ENCODE results near the gene HMBS.

DNA sequence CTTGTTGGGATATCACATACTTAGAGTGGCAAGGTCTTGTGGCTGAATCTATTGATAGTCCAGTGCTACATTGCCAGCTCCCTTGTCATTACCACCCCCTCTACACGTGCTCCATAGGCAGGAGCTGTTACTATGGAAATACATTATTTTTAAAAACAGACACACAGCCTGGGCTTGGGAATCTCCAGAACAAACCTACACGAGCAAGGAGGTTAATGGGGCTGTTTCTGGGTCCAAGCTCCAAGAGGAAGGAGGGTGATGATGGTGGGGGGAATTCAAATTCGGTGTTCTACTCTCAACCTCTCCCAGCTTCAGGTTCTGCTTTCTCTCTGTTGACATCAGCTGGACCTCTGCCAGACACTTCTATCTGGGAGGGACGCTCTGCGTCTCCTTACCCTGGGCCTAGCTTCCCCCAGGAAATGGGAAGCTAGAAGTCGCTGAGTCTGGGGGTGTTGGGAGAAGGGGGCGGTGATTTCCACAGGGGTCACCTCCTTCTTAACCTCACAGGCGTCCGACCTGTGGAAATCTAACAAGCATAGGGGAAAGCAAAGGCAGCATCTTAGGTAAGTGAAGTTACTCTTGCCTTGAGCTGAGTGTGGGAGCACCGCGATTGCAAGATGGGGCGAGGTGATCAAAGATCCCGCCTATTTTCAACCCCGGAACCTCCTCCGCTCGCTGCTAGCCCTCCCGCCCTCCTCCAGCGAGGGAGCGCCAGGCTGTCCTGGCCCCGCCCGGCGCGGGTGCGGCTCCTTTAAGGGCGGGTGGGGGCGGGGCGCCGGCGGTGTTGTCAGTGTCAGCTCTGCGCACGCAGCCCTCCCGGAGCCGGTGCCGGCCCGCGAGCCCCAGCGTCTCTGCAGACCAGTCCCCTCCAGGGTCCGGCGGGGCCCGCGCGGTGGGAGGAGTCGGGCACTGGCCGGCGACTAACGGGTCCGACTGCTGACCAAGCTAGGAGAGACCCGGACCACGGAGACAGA, 22.2 kb downstream of the HMBS start, which contains the start of gene C2CD2L:
- TF ChIP-seq POLR2AphosphoS5 (IDR thresholded peaks at IDR 0.05) (peak; percentile 49), POLR2A (IDR thresholded peaks at IDR 0.05) (peak; percentile 22 to 59)
